OCI-LY7 (cell line): Measurements from ENCODE around the gene HMCN1. TPM values are rescaled to one million over a fixed set of nuclear protein-coding genes. Genes with fewer than 3 reads are reported as not detected.

Source experiments
- BruUV-seq: library from RNA; stranded (reverse); fragments of 400-500 nt; replicated peaks from 2 replicates; lab custom pipeline; 2021; lab: Mats Ljungman, UMichigan
- CTCF ChIA-PET: fragments of 300-600 bp; sonication (Branson Sonifier 250); formaldehyde crosslinking; loops from one replicate; lab custom pipeline; 2022; ENCODE audit warnings: antibody characterized with exemption; ENCODE audit not compliant: unreplicated experiment; lab: Charles Lee
- POLR2A ChIA-PET: fragments of 300-600 bp; sonication (Branson Sonifier 250); formaldehyde crosslinking; loops from one replicate; lab custom pipeline; 2022; ENCODE audit warnings: antibody characterized with exemption; lab: Charles Lee
- DNase-seq: peaks from one replicate; pipeline ENCODE4 v3.0.0-alpha.2; 2015; ENCODE audit warnings: low spot score
- H2AFZ ChIP-seq: fragments of 200-600 bp; sonication (generic), shearing (Covaris generic); 2 replicates; pipeline ENCODE4 v1.6.1; 2014; ENCODE audit warnings: mild to moderate bottlenecking, antibody characterized with exemption, low read length, moderate library complexity
- H3K27ac ChIP-seq: fragments of 200-600 bp; sonication (generic); 2 replicates; pipeline ENCODE4 v1.5.1; 2014; ENCODE audit warnings: mixed run types, low read depth, mild to moderate bottlenecking, moderate library complexity, low read length, inconsistent platforms; ENCODE audit not compliant: poor library complexity, severe bottlenecking
- H3K36me3 ChIP-seq: fragments of 200-600 bp; sonication (generic); 2 replicates; pipeline ENCODE4 v1.6.1; 2014; ENCODE audit warnings: mild to moderate bottlenecking, antibody characterized with exemption, low read length, moderate library complexity, mixed read lengths; ENCODE audit not compliant: insufficient read depth
- H3K4me1 ChIP-seq: fragments of 200-600 bp; sonication (generic); 2 replicates; pipeline ENCODE4 v1.5.1; 2014; ENCODE audit warnings: mild to moderate bottlenecking, low read length; ENCODE audit not compliant: insufficient read depth, poor library complexity, severe bottlenecking
- H3K4me2 ChIP-seq: fragments of 200-600 bp; sonication (generic); 2 replicates; pipeline ENCODE4 v1.6.1; 2014; ENCODE audit warnings: mild to moderate bottlenecking, low read length
- H3K4me3 ChIP-seq: fragments of 200-600 bp; sonication (generic); 2 replicates; pipeline ENCODE4 v1.5.1; 2014; ENCODE audit warnings: mild to moderate bottlenecking, low read depth, low read length; ENCODE audit not compliant: poor library complexity, severe bottlenecking
- H3K79me2 ChIP-seq: fragments of 200-600 bp; sonication (generic); 2 replicates; pipeline ENCODE4 v1.6.1; 2016; ENCODE audit warnings: low read depth, mild to moderate bottlenecking, low read length, moderate library complexity, mixed read lengths; ENCODE audit not compliant: insufficient read depth
- H3K9me2 ChIP-seq: fragments of 200-600 bp; sonication (generic); 2 replicates; pipeline ENCODE4 v1.6.1; 2016; ENCODE audit warnings: mild to moderate bottlenecking, low read length, mixed read lengths; ENCODE audit not compliant: insufficient read depth
- H3K9me3 ChIP-seq: fragments of 200-600 bp; sonication (generic); 2 replicates; pipeline ENCODE4 v1.6.1; 2014; ENCODE audit warnings: mild to moderate bottlenecking, mixed run types, low read length, mixed read lengths
- H4K20me1 ChIP-seq: fragments of 200-600 bp; sonication (generic); 2 replicates; pipeline ENCODE4 v1.6.1; 2014; ENCODE audit warnings: mild to moderate bottlenecking, antibody characterized with exemption, low read length, moderate library complexity, mixed read lengths; ENCODE audit not compliant: insufficient read depth
- CTCF ChIP-seq: fragments of 200-600 bp; sonication (generic); conservative IDR thresholded peaks from 2 replicates; pipeline ENCODE4 v1.5.1; 2014; ENCODE audit warnings: mild to moderate bottlenecking, antibody characterized with exemption, low read length, moderate library complexity, mixed read lengths
- EZH2phosphoT487 ChIP-seq: fragments of 200-600 bp; sonication (generic); IDR thresholded peaks from 2 replicates; pipeline ENCODE4 v1.6.1; 2018; ENCODE audit warnings: low read depth, borderline replicate concordance, mild to moderate bottlenecking, mixed run types, antibody characterized with exemption, low read length, moderate library complexity, mixed read lengths
- intact Hi-C: fragments of 100-400 bp; cut with micrococcal nuclease; formaldehyde crosslinking; loops from one replicate; pipeline ENCODE4 v1.10.0; 2022; ENCODE audit not compliant: unreplicated experiment
- total RNA-seq, 2 experiments: library from RNA; depleted of rRNA in 1 of 2; stranded (reverse); fragments of >200 nt in 1 of 2; shearing (Covaris generic) in 1 of 2; gene quantifications; 2 replicates each; pipeline ENCODE4 v1.2.3, GENCODE V29; 2014 to 2022

Gene HMCN1
- total RNA-seq, 2 experiments from 2014 or later = 0.02 TPM; not detected in 1

GRCh38 chr1:185804608-185805007, 70.4 kb downstream of the HMCN1 start:
- DNase-seq = no peak
- Histone ChIP-seq H4K20me1 (no peaks in the 10 kb centered on the region), H3K9me3 (no peaks in the 10 kb centered on the region), H3K79me2 (no peaks in the 10 kb centered on the region), H2AFZ (no peak overlapping the region), H3K4me2 (no peak overlapping the region), H3K4me1 (no peaks in the 10 kb centered on the region), H3K4me3 (no peak overlapping the region), H3K9me2 (peaks cover 5% of the 10 kb centered on the region; the same call in 1 of the 2 replicates), H3K36me3 (no peaks in the 10 kb centered on the region), H3K27ac (no peak overlapping the region)
- CTCF ChIA-PET = no interaction called here
- POLR2A ChIA-PET = no interaction called here
- intact Hi-C loops = no loop called here
- no peak for TF ChIP-seq CTCF
- no peak for TF ChIP-seq EZH2phosphoT487
- no TSS peak for BruUV-seq

- H3K79me2 ChIP-seq = no peaks in the 10 kb centered on the region
- ChIA-PET POLR2A (no interaction called here), CTCF (no interaction called here)
- no peak overlapping the region for H3K27ac ChIP-seq
- DNase-seq = no peak
- H3K4me1 ChIP-seq = no peaks in the 10 kb centered on the region
- TF ChIP-seq EZH2phosphoT487 = no peak
- no peak for TF ChIP-seq CTCF
- no TSS peak for BruUV-seq
- no peak overlapping the region for H3K4me2 ChIP-seq
- H4K20me1 ChIP-seq = no peaks in the 10 kb centered on the region
- no peaks in the 10 kb centered on the region for H3K36me3 ChIP-seq
- H3K9me2 ChIP-seq = no peaks in the 10 kb centered on the region
- no peaks in the 10 kb centered on the region for H3K9me3 ChIP-seq
- intact Hi-C loops = no loop called here
- H2AFZ ChIP-seq = no peak overlapping the region
- H3K4me3 ChIP-seq = no peak overlapping the region
These were observed 73.1 kb downstream of the HMCN1 start for GRCh38 chr1:185807275-185807674.

- H2AFZ ChIP-seq = no peak overlapping the region
- no peaks in the 10 kb centered on the region for H3K9me2 ChIP-seq
- BruUV-seq = no TSS peak
- H3K4me2 ChIP-seq = no peak overlapping the region
- H3K9me3 ChIP-seq = no peaks in the 10 kb centered on the region
- no peaks in the 10 kb centered on the region for H3K4me1 ChIP-seq
- ChIA-PET POLR2A (no interaction called here), CTCF (no interaction called here)
- TF ChIP-seq EZH2phosphoT487 = no peak
- no peak for TF ChIP-seq CTCF
- no peaks in the 10 kb centered on the region for H3K36me3 ChIP-seq
- DNase-seq = no peak
- intact Hi-C loops = no loop called here
- no peaks in the 10 kb centered on the region for H4K20me1 ChIP-seq
- no peak overlapping the region for H3K27ac ChIP-seq
- no peak overlapping the region for H3K4me3 ChIP-seq
- H3K79me2 ChIP-seq = no peaks in the 10 kb centered on the region
These were observed 74.4 kb downstream of the HMCN1 start for GRCh38 chr1:185808631-185809030.
